HG02798 (cell line): ENCODE measurements around the gene EPC2.
A peak's percentile ranks its signal among the peaks of the same experiment; 100 is the strongest.

ENCODE experiments used
- ATAC-seq: cut with Tn5 transposase; IDR thresholded peaks from one replicate; pipeline ENCODE4 v1.9.1; 2021; ENCODE audit warnings: mild to moderate bottlenecking; ENCODE audit not compliant: unreplicated experiment, poor library complexity

EPC2 gene, protein sequence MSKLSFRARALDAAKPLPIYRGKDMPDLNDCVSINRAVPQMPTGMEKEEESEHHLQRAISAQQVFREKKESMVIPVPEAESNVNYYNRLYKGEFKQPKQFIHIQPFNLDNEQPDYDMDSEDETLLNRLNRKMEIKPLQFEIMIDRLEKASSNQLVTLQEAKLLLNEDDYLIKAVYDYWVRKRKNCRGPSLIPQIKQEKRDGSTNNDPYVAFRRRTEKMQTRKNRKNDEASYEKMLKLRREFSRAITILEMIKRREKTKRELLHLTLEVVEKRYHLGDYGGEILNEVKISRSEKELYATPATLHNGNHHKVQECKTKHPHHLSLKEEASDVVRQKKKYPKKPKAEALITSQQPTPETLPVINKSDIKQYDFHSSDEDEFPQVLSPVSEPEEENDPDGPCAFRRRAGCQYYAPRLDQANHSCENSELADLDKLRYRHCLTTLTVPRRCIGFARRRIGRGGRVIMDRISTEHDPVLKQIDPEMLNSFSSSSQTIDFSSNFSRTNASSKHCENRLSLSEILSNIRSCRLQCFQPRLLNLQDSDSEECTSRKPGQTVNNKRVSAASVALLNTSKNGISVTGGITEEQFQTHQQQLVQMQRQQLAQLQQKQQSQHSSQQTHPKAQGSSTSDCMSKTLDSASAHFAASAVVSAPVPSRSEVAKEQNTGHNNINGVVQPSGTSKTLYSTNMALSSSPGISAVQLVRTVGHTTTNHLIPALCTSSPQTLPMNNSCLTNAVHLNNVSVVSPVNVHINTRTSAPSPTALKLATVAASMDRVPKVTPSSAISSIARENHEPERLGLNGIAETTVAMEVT

DNA sequence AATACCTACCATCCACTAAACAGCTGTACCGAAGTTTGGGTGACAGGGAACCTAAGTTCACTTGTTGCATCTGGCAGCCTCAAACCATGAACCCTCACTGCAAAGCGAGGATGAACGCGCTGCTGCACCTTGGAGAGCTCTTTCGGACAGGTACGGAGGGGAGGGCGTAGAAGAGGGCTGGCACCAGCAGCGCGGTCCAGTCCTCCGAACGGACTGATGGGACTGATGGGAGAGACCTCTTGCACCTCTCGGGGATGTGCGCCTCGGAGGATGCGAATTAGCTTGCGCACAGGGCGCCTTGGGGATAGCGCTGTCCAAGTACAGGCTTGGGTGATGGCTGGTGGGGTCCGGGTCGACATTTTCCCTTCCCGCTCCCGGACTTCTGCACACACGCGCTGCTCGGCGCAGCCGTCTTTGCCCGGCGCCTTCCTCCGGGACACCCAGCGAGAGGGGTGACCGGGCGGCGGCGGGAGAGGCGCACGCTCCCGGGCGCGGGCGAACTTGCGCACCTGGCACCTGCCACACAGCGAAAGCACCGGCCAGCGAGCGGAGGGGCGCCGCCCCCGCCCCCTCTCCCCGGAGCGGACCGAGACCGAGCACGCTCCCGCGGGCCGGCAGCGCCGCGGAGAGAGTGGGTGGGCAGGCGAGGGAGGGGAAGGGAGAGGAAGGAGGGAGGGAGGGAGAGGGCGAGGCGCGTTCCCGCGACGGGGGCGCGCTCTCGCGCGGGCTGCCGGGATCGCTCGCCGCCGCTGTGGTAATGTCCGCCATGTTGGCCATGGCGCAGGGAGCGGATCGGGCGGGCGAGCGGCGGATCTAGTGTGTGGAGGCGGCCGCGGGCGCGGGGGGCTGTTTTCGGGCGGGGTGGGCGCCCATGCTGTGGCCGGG lies at the start of gene EPC2:
EPC2 (plus strand) TSS at position 754 of the 885 bp plus-strand sequence. CDS start 267 bp downstream, outside the sequence.
- ATAC-seq, result peak; percentile 74

DNA sequence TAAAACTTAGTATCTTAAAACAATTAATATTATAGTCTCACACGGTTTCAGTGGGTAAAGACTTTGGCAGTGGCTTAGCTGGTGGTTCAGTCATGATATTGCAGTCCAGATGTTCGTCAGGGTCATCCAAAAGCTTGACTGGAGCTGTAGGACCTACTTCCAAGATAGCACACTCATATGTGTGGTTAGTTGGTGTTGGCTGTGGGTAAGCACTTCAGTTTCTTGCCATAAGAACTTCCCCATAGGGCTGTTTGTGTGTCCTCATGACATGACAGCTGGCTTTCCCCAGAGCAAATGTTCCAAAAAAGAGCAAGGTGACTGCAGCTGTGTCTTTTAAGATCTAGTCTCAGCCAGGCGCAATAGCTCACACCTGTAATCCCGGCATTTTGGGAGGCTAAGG lies 48.5 kb upstream of the EPC2 start:
- no peak for ATAC-seq

GRCh38 chr2:148599109-148599991 lies 45.2 kb upstream of the EPC2 start:
- no peak for ATAC-seq

DNA sequence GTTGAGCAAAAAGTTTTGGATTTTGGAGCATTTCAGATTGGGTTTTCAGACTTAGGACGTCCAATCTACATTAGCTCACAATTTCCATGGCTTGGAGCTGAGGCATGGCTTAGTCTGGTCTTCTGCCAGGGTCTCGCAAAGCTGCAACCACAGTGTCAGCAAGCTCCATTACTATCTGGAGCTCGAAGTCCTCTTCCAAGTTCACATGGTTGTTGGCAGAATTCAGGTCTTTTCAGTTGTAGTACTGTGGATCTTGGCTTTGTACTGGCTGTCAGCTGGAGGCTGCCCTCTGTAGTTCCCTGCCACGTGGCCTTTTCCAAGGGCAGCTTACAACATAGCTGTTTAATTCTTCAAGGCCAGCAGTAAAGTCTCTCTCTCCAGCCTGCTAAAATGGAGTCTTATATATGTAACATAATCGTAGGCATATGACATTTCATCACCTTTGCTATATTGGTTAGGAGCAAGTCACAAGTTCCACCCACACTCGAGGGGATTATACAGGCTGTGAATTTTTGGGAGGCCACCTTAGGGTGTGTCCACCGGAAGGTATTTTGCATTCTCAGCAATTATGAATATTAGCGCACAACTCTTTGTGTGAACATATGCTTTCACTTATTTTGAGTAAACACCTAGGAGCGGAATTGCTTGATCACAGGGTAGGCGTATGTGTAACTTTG lies 41.5 kb upstream of the EPC2 start:
- peak; percentile 24 for ATAC-seq

DNA sequence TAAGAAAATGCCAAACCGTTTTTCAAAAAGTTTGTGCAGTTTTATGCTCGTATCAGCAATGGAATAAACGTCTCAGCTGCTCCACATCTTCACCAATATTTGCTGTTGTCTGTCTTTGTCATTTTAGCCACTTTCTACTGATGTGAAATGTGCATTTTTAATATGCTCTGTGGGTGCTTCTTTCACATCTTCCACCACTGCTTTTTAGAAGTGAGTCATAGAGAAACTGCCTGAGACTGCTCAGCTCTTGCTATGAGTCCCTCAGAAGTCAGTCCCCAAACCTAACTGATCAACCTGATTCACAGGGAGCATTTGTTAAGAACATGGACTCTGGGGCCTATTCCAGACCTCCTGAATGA lies 41.0 kb upstream of the EPC2 start:
- ATAC-seq, result peak; percentile 98

DNA sequence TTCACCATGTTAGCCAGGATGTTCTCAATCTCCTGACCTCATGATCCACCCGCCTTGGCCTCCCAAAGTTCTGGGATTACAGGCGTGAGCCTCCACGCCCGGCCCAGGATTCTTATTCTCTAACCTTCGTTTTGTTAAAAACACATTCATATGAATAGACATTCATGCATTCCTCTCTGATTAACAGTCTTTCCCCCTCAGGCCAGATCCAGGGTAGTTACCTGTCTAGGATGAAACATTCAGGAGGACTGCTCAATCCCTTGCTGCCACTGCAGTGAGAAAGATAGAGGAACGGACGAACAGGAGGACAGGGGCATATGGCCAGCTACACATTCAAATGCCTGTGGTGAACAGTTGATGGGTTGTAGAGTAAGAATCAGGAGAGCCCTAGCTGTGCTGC lies 39.6 kb upstream of the EPC2 start:
- ATAC-seq, result no peak

DNA sequence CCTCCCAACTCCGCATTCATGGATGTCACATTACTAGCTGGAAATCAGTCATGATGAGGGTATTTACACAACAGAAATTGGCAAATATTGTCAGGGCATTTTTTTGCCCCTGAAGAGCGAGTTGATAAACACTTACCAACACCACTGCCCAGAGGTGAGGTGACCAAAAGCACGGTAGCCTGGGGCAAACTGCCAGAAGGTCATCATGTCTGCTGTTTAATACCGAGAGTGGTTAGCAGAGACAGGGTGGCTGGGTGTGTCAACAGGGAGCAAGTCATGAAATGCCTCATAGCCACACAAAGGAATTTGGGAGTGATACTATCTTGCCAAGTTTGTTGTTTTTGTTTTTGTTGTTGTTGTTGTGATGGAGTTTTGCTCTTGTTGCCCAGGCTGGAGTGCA lies 37.0 kb upstream of the EPC2 start:
- ATAC-seq, result no peak

- no peak for ATAC-seq
Measured at GRCh38 chr2:148613231-148614013, 31.1 kb upstream of the EPC2 start.

GRCh38 chr2:148614014-148614321 lies 30.6 kb upstream of the EPC2 start:
- ATAC-seq, result peak; percentile 33

DNA sequence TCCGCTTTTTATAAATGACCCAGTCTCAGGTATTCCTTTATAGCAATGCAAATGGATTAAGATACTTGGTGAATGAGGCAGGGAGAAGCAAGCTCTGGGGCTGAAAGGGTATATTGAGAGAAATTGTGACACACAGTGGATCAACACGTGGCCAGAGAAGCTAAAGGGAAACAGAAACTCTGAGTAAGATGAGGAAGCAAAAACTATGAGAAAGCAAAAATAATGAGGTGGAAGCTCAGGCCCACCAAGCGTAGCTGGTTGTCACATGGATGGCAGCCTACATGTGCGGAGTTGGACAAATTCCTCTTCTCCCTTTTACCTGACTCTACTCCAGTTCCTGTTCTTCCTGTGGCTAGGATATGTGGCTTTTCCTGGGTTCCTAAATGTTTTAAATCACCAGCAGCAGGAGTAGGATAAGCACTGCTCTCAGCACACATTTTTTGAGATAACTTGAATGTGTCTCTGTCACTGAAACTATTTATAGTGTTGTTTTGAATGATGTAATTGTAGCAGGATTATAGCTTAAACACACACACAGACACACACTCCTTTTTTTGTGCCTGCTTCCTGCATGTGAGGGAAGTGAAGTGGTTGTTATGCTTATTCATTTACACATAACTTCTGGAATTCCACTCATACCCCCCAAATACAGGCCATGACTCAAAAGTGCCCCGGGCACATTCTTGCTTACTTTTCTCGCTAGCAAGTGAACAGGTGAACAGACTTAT lies 30.1 kb upstream of the EPC2 start:
- ATAC-seq, result peak; percentile 96

- ATAC-seq, result no peak
Measured at GRCh38 chr2:148615381-148615841, 29.1 kb upstream of the EPC2 start.

GRCh38 chr2:148616662-148617061 lies 27.9 kb upstream of the EPC2 start:
- ATAC-seq, result no peak

GRCh38 chr2:148617219-148617618 lies 27.3 kb upstream of the EPC2 start:
- no peak for ATAC-seq

DNA sequence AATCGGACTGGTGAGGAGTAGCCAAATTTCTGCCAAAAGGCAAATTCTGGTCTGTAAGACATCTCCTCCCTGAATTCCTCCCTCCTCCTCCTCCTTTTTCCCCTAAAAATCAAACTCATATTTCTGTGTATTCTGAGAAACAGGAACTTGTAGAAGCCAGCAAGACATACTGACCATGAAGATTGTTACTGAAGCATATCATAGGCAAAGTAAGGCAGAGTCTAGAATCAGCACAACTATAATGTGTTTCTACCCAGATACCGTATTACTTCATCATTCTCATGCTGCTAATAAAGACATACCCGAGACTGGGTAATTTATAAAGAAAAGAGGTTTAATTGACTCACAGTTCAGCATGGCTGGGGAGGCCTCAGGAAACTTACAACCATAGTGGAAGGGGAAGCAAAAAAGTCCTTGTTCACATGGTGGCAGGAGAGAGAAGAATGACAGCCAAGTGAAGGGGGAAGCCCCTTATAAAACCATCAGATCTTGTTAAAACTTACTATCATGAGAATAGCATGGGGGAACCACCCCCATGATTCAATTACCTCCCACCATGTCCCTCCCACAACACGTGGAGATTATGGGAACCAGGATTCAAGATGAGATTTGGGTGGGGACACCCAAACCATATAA lies 24.9 kb upstream of the EPC2 start:
- no peak for ATAC-seq

- ATAC-seq, result no peak
Measured at GRCh38 chr2:148622366-148622765, 22.2 kb upstream of the EPC2 start.

- ATAC-seq, result no peak
Measured at GRCh38 chr2:148623086-148623485, 21.5 kb upstream of the EPC2 start.

DNA sequence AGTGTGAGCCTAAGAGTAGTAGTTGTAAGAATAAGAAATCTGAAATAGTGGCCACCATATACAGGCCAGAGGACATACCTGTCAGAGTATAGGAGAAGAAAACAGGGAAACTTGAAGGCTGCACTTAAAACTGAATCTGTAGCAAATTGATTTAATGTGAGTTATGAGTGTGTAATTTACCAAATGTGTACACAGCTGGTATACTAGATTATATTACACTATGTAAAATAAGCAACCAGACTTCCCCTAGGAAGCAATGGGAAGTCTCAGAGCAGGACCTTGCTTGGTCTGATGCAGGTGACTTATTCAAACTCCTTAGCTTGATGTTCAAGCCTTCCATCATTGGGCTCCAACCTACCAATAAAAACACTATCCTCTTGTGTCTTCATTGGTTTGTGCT lies 17.3 kb upstream of the EPC2 start:
- no peak for ATAC-seq
